Measurements from ENCODE around the gene POU2F3. TPM values are rescaled to one million over a fixed set of nuclear protein-coding genes. Genes with fewer than 3 reads are reported as not detected.

Gene POU2F3
- total and polyA plus RNA-seq, 2 of the 8 experiments (the other 6 are each of a cell fraction or from before 2014, with no cell fraction given): 1.0 to 2.1 TPM

DNA sequence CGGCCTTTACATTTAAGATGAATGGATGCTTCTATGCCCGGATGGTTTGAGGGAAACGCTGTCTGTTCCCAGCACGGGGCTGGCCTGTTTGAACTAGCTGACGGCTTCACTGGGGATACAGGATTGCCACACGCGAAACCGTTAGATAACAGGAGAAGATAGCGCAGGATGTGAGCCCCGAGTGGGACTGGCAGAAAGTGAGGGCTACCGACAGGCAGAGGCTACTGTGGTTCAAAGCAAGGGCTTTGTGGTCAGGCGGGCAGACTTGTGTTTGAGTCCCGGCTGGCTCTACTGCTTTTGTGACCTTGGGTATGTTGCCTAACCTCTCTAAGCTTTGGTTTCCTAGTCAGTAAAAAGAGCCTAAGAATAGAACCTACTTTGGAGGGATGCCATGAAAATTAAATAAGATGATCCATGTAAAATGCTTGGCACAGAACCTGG is 31.9 kb upstream of the POU2F3 start:
- Histone ChIP-seq H3K9ac (replicated peaks in 1 of 4; ENCODE audit: extremely low read depth in 1 of 4, low read depth in 3 of 4, low read length in 3 of 4) (no peak overlapping the region; a peak in 1 of 7 replicates), H2BK12ac (ENCODE audit: low read depth, low read length) (no peak overlapping the region), H3K79me1 (ENCODE audit: low read depth, low read length) (no peaks in the 10 kb centered on the region), H2BK20ac (ENCODE audit: low read length) (no peak overlapping the region), H3K79me2 (ENCODE audit: control insufficient read depth in 1 of 2, insufficient read depth in 2 of 2, low read length in 2 of 2) (no peaks in the 10 kb centered on the region), H4K20me1 (replicated peaks in 1 of 2; ENCODE audit: control insufficient read depth in 1 of 2, insufficient read depth in 2 of 2, low read length in 2 of 2) (peaks cover 4 to 7% of the 10 kb centered on the region in 2 experiments), H3K23me2 (ENCODE audit: low read depth, low read length) (peaks cover 6% of the 10 kb centered on the region), H4K91ac (replicated peaks; ENCODE audit: insufficient read length, low read length) (no peak overlapping the region), H3K23ac (ENCODE audit: insufficient read length) (no peak overlapping the region), H3K36me3 (ENCODE audit: control insufficient read depth in 2 of 4, insufficient read depth in 4 of 4, low read length in 3 of 4) (no peaks in the 10 kb centered on the region), H2AFZ (ENCODE audit: low read length) (no peak overlapping the region), H3K18ac (ENCODE audit: extremely low read depth, low read length) (no peak overlapping the region), H2AK5ac (ENCODE audit: low read depth, low read length) (no peak overlapping the region), H3K4me1 (replicated peaks in 1 of 4; ENCODE audit: control insufficient read depth in 3 of 4, insufficient read depth in 4 of 4, low read length in 3 of 4) (peaks cover 4 to 12% (median 8%) of the 10 kb centered on the region in 4 experiments), H3K4me2 (ENCODE audit: insufficient read depth in 1 of 2, low read depth in 2 of 2, low read length in 2 of 2) (no peak overlapping the region), H3K56ac (replicated peaks; ENCODE audit: insufficient read length, low read depth, low read length) (no peak overlapping the region), H4K5ac (ENCODE audit: insufficient read length, low read depth, low read length) (no peak overlapping the region), H3K9me3 (ENCODE audit: insufficient read depth in 2 of 2, low read depth in 1 of 2, low read length in 1 of 2) (no peaks in the 10 kb centered on the region), H2BK5ac (ENCODE audit: low read depth, low read length) (no peak overlapping the region), H3K14ac (ENCODE audit: insufficient read length) (no peak overlapping the region), H3K27ac (ENCODE audit: low read depth, low read length) (no peak overlapping the region), H3K4me3 (ENCODE audit: extremely low read depth in 1 of 4, insufficient read depth in 2 of 4, low read depth in 3 of 4, low read length in 4 of 4) (no peak overlapping the region), H3K27me3 (replicated peaks in 1 of 4; ENCODE audit: control insufficient read depth in 3 of 4, extremely low read depth in 1 of 4, insufficient read depth in 3 of 4, low read length in 3 of 4) (peaks cover 42 to 77% (median 67%) of the 10 kb centered on the region in 4 experiments), H3K4ac (replicated peaks; ENCODE audit: insufficient read length, low read depth, low read length) (no peak overlapping the region), H4K8ac (ENCODE audit: extremely low read depth, insufficient read depth, low read length) (no peak overlapping the region), H2BK15ac (ENCODE audit: low read length) (no peak overlapping the region), H2BK120ac (replicated peaks; ENCODE audit: low read depth, low read length) (no peak overlapping the region)
- CTCF ChIA-PET (ENCODE audit: partially characterized antibody): interaction anchor here (0.9 to 3.9 kb wide), 10 partner anchors 12 to 95 kb away, joined by 3 to 21 read pairs (median 6); no protein-coding TSS in a partner anchor
- POLR2A ChIA-PET (ENCODE audit: partially characterized antibody): no interaction called here
- DNase-seq (ENCODE audit: low read depth in 1 of 2, low spot score in 2 of 2): no peak
- WGBS, 2 experiments (ENCODE audit: extremely low coverage in 1 of 2, insufficient coverage in 1 of 2, insufficient read length in 1 of 2, insufficient replicate concordance in 2 of 2, low coverage in 1 of 2, low lambda C conversion rate in 2 of 2, missing lambda C conversion rate in 1 of 2): 79% methylated on average over 13 of the region's 13 CpGs; no CpG with 5 or more reads in 1 of the 2 experiments
- FAIRE-seq: no peak
- no peak for TF ChIP-seq EP300 (IDR thresholded peaks at IDR 0.05; ENCODE audit: borderline replicate concordance in 1 of 2, low read depth in 2 of 2, low read length in 2 of 2)
- TF ChIP-seq ASH2L (IDR thresholded peaks at IDR 0.05; ENCODE audit: low read length): no peak
- TF ChIP-seq SIN3A (conservative IDR thresholded peaks at IDR 0.05 in 1 of 2, IDR thresholded peaks at IDR 0.05 in 1 of 2; ENCODE audit: low read depth in 1 of 2, low read length in 2 of 2): no peak
- no peak for TF ChIP-seq HDAC2 (IDR thresholded peaks at IDR 0.05; ENCODE audit: borderline replicate concordance in 1 of 2, low read depth in 2 of 2, low read length in 2 of 2)
- no peak for TF ChIP-seq MAFK (IDR thresholded peaks at IDR 0.05; ENCODE audit: low read depth, low read length)
- TF ChIP-seq ZNF274 (IDR thresholded peaks at IDR 0.05; ENCODE audit: borderline replicate concordance, extremely low read depth, low read length): no peak
- TF ChIP-seq, protein P1, sequence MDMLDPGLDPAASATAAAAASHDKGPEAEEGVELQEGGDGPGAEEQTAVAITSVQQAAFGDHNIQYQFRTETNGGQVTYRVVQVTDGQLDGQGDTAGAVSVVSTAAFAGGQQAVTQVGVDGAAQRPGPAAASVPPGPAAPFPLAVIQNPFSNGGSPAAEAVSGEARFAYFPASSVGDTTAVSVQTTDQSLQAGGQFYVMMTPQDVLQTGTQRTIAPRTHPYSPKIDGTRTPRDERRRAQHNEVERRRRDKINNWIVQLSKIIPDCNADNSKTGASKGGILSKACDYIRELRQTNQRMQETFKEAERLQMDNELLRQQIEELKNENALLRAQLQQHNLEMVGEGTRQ (IDR thresholded peaks at IDR 0.05; ENCODE audit: low read length): no peak
- TF ChIP-seq SIX5 (IDR thresholded peaks at IDR 0.05; ENCODE audit: low read depth, low read length): no peak
- TF ChIP-seq POLR2AphosphoS5 (IDR thresholded peaks at IDR 0.05; ENCODE audit: low read depth, low read length): no peak
- TF ChIP-seq GABPA (IDR thresholded peaks at IDR 0.05; ENCODE audit: borderline replicate concordance, insufficient read depth, low read length): no peak
- TF ChIP-seq SIRT6 (IDR thresholded peaks at IDR 0.05; ENCODE audit: low read length): no peak
- TF ChIP-seq NRF1 (IDR thresholded peaks at IDR 0.05; ENCODE audit: low read depth, low read length): no peak
